LNCaP clone FGC (cell line): ENCODE data around the gene NPAS3.

Source experiments
- DNase-seq: peaks from one replicate; pipeline ENCODE4 v3.0.0-alpha.2; 2011; ENCODE audit warnings: low read depth
- H3K4me3 ChIP-seq: 2 replicates; pipeline ENCODE4 v1.5.1; 2011; ENCODE audit warnings: mild to moderate bottlenecking, low read depth, low read length, control low read depth
- TF ChIP-seq, protein P1 (sequence below): IDR thresholded peaks from 2 replicates; pipeline ENCODE4 v1.5.1; 2012; ENCODE audit warnings: mild to moderate bottlenecking; ENCODE audit not compliant: control insufficient read depth, insufficient read depth; ENCODE audit errors: extremely low read depth

Gene NPAS3

GRCh38 chr14:33652566-33653307 lies 714.1 kb downstream of the NPAS3 start:
- no peak overlapping the region for H3K4me3 ChIP-seq
- TF ChIP-seq, protein P1, sequence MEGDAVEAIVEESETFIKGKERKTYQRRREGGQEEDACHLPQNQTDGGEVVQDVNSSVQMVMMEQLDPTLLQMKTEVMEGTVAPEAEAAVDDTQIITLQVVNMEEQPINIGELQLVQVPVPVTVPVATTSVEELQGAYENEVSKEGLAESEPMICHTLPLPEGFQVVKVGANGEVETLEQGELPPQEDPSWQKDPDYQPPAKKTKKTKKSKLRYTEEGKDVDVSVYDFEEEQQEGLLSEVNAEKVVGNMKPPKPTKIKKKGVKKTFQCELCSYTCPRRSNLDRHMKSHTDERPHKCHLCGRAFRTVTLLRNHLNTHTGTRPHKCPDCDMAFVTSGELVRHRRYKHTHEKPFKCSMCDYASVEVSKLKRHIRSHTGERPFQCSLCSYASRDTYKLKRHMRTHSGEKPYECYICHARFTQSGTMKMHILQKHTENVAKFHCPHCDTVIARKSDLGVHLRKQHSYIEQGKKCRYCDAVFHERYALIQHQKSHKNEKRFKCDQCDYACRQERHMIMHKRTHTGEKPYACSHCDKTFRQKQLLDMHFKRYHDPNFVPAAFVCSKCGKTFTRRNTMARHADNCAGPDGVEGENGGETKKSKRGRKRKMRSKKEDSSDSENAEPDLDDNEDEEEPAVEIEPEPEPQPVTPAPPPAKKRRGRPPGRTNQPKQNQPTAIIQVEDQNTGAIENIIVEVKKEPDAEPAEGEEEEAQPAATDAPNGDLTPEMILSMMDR = no peak
- no peak for DNase-seq

GRCh38 chr14:33653308-33653695 lies 714.6 kb downstream of the NPAS3 start:
- no peak for DNase-seq
- TF ChIP-seq, protein P1 = no peak
- no peak overlapping the region for H3K4me3 ChIP-seq

- TF ChIP-seq, protein P1 = no peak
- no peak overlapping the region for H3K4me3 ChIP-seq
- DNase-seq = no peak
Observed at GRCh38 chr14:33655421-33655820, 716.7 kb downstream of the NPAS3 start.

- TF ChIP-seq, protein P1 = no peak
- DNase-seq = no peak
- no peak overlapping the region for H3K4me3 ChIP-seq
Observed at GRCh38 chr14:33657476-33657875, 718.8 kb downstream of the NPAS3 start.

DNA sequence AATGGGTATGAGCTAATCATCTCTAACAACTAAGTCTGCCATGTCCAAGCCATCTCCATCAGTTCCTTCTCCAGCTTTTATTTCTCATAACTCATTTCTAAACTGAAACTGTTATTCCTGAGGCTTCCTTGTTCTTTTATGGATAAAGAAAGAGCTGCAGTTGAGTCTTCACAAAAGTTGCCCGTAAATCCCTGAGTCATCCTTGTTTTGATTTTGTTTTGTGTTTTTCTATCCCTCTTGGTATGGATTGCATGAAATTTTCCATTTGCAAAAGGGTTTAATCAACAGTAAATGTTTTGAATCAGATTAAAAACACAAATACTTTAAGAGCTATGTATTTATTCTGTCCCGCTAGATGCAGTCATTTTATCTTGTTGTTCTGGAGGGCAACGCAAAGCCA lies 721.6 kb downstream of the NPAS3 start:
- DNase-seq = no peak
- TF ChIP-seq, protein P1 = no peak
- H3K4me3 ChIP-seq = no peak overlapping the region

DNA sequence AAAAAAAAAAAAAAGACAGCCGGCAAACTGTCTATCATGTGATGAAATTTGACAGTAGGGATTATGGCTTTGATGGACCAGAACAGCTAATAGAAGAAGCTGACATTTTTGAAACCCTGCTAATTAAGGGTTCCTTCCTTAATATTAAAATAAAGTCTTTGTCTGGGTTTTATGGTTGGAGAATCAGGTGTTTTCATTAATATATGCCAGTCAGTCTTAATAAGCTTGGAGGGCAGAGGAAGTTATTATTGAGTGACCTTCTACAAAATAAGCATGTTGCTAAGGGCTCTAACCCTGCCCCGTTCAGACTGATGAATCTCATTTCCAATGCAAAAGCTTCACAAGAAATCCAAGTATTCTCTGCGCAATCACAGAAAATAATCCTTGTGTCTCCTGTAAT lies 722.4 kb downstream of the NPAS3 start:
- TF ChIP-seq, protein P1 = no peak
- no peak for DNase-seq
- no peak overlapping the region for H3K4me3 ChIP-seq

GRCh38 chr14:33668066-33668465 lies 729.4 kb downstream of the NPAS3 start:
- no peak overlapping the region for H3K4me3 ChIP-seq
- DNase-seq = no peak
- TF ChIP-seq, protein P1 = no peak
